Measurements from ENCODE around the gene RAPH1.

RAPH1 gene

DNA sequence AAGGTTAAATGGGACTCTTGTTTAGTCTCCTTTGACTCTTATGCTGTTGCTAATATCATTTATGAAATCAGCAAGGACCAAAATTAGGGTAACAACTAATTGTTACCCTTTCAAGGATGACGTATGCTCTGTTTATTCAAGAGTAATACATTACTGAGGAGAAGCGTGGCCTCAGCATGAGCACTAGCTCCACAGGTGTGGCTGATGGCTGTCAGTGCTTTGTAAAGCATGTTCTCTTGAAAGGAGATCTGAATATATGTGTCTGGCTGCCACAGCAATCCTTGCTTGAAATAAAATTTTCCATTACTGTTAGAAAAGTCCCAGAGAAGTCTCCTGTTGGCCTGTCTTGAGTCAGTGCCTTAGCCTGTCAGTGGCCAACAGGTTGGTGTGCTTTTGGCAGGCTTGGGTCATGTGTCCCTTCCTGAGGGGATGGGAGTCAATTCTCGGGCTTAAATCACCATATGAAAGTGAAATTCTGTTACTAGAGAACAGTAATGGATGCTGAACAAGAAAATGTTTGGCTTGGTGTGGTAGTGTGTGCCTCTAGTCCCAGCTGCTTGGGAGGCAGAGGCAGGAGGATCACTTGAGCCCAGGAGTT is 174.2 kb downstream of the RAPH1 start:
- no peak for DNase-seq

DNA sequence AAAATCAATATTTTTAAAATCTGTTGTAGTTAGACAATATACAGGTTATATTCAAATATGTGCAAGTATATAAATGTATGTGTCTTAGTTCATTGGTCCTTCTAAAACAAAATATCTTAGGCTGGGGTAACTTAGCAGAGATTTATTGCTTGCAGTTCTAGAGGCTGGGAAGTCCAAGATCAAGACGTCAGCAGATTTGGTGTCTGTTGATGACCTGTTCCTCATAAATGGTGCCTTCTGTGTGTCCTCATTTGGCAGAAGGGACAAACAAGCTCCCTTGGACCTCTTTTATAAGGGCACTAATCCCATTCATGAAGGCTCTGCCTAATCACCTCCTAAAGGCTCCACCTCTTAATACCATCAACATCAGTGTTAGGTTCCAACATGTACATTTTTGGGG is 175.7 kb downstream of the RAPH1 start:
- no peak for DNase-seq

DNA sequence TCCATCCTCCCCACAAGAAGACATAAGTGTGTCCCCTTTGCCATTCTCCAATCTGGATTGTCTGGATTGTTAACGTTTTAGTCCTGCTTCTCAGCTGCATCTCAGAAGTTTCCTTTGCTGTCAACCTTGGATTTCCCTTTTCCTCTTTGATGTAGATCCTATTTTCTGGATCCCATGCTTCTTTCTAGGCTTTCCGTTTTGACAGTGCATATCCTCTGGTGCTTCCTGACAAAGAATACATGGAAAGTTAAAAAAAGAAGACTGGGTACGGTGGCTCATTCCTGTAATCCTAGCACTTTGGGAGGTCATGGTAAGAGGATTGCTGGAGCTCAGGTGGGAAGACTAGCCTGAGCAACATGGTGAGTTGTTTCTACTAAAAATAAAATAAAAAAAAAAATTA is 180.1 kb downstream of the RAPH1 start:
- no peak for DNase-seq

DNA sequence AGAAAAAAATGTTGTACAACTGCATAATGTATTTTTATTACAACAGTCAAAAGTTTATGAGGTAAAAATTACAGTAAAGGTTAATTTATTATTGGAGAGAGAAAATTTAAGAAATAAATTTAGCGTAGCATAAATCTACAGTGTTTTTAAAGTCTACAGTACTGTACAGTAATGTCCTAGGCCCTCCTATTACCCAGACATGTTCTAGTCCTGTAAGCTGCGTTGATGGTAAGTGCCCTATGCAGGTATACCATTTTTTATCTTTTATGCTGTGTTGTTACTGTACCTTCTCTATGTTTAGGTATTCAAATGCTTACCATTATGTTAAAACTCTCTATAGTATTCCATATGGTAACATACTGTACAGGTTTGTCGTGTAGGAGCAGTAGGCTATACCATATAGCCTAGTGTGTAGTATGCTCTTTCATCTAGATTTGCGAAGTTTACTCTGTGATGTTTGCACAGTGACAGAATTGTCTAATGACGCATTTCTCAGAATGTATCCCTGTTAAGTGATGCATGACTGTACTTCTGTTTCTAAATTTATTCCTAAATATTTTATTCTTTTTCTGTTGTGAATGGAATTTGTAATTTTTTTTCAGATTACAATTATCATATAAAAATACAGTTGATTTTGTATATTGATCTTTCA is 182.4 kb downstream of the RAPH1 start:
- no peak for DNase-seq

DNA sequence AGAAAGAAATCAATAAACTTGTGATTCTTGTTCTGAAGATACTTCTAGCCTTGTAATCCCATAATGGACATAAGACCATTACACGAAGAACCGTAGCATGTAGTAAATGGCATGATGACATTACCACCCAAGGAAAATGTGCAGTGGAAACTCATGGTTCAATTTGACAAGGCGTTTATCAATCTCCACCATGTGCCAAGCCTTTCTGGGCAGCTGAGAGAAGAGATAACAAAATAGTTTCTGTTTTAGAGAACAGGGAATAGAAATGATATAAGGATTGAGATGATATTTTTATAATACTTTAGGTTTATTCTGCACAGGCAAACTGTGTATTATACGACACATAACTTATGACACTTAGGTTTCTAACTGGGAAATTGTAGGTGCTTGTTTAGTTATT is 187.7 kb downstream of the RAPH1 start:
- DNase-seq: no peak

DNA sequence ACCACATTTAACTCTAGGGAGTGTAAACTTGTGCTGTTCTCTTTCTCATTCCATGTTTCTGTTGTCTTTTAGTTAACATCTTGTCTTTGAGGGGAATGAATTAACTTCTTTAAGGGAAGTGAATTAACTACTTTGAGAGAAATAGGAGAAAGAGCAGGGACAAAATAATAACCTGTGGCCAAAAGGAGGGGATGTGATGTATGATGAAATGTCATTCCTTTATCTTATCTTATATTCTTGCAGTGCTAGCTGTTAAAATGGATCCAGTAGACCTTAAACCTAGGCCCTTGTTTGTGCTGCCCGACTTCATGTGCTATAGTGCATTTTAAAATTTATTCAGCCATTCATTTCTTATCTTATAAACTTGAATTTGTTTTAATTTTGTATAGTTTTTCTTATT is 188.5 kb downstream of the RAPH1 start:
- no peak for DNase-seq

DNA sequence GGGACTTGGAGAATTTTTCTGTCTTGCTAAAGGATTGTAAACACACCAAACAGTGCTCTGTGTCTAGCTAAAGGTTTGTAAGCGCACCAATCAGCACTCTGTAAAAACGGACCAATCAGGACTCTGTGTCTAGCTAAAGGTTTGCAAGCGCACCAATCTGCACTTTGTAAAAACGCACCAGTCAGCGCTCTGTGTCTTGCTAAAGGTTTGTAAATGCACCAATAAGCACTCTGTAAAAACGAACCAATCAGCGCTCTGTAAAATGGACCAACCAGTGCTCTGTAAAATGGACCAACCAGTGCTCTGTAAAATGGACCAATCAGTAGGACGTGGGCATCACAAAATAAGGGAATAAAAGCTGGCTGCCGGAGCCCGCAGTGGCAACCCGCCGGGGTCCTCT is 190.4 kb downstream of the RAPH1 start:
- DNase-seq: no peak

All from NCI-H226 (cell line).